ENCODE data around the gene TOR1B. TPM values are rescaled to one million over a fixed set of nuclear protein-coding genes. Genes with fewer than 3 reads are reported as not detected.
"Not testable (repeated sequence)": the region's sequence is repeated elsewhere in the genome, so short reads cannot be mapped to it uniquely, and the experiment has no call there.

Gene TOR1B
- total RNA-seq, 4 donors from 2014 or later: 19.2 to 41.2 (median 23.0) TPM

DNA sequence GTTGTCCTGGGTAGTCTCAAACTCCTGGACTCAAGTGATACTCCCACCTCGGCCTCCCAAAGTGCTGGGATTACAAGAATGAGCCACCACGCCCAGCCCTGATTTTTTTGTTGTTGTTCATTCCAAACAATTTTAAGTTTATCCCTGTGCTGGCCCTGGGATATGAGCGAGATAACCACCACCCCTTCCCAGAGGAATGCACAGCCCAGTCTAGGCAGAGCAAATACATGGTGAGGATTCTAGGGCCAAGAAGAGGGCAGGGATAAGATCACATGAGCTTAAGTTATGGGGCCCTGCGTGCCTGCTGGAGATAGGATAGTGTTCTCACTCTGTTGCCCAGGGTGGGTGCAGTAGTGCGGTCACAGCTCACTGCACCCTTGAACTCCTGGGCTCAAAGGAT lies 21.0 kb upstream of the TOR1B start:
- whole genome bisulfite sequencing, 2 donors: 63 to 64% methylated on average over 5 of the region's 5 CpGs
- H3K36me3 ChIP-seq: no peaks in the 10 kb centered on the region
- H3K4me1 ChIP-seq: peaks cover 0 to 21% (median 12%) of the 10 kb centered on the region in 4 donors
- H3K27ac ChIP-seq: peak overlapping the region in 2 of 4 donors; percentile 24 to 53
- DNase-seq (ENCODE audit: low spot score in 2 of 2): no peak
- no peaks in the 10 kb centered on the region for H3K27me3 ChIP-seq
- TF ChIP-seq, protein P1, sequence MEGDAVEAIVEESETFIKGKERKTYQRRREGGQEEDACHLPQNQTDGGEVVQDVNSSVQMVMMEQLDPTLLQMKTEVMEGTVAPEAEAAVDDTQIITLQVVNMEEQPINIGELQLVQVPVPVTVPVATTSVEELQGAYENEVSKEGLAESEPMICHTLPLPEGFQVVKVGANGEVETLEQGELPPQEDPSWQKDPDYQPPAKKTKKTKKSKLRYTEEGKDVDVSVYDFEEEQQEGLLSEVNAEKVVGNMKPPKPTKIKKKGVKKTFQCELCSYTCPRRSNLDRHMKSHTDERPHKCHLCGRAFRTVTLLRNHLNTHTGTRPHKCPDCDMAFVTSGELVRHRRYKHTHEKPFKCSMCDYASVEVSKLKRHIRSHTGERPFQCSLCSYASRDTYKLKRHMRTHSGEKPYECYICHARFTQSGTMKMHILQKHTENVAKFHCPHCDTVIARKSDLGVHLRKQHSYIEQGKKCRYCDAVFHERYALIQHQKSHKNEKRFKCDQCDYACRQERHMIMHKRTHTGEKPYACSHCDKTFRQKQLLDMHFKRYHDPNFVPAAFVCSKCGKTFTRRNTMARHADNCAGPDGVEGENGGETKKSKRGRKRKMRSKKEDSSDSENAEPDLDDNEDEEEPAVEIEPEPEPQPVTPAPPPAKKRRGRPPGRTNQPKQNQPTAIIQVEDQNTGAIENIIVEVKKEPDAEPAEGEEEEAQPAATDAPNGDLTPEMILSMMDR (IDR thresholded peaks at IDR 0.05): no peak
- TF ChIP-seq EP300 (IDR thresholded peaks at IDR 0.05) (no peak), POLR2A (IDR thresholded peaks at IDR 0.05) (no peak)
- no peaks in the 10 kb centered on the region for H3K9me3 ChIP-seq
- no peak overlapping the region for H3K4me3 ChIP-seq

DNA sequence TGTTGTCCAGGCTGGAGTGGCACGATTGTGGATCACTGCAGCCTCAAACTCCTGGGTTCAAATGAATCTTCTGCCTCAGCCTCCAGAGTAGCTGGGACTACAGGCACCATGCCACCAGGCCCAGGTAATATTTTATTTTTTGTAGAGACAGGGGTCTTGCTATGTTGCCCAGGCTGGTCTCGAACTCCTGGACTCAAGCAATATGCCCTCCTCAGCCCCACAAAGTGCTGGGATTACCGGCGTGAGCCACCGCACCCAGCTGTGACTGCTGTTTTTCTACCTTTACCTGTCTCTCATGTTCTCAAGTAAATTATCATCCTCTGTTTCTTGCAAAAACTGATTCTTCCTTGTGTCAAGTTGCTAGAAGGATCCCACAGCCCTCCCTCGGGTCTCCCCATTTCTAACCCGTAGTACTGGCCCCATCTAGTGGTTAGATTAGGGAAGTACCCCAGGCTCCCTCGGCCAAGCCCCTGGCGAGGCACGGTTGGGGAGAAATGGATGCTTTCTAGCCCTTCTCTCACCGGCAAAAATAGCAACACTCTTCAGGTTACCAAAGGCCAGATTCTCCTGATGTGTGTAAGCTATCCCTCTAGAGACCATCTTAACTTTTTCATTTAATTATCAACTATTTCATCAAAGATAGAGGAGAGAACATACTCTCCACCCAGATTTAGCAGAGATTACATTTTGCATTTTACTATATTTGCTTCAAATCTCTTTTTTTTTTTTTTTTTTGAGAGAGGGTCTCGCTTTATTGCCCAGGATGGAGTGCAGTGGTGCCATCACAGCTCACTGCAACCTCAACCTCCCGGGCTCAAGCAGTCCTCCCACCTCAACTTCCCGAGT lies 19.2 kb upstream of the TOR1B start:
- Histone ChIP-seq H3K9me3 (no peaks in the 10 kb centered on the region), H3K27ac (no peak overlapping the region), H3K36me3 (no peaks in the 10 kb centered on the region), H3K27me3 (no peaks in the 10 kb centered on the region), H3K4me3 (no peak overlapping the region), H3K4me1 (peaks cover 0 to 4% (median 2%) of the 10 kb centered on the region in 4 donors)
- TF ChIP-seq, protein P1 (IDR thresholded peaks at IDR 0.05): peak; percentile 86 to 95 (median 91)
- TF ChIP-seq EP300 (IDR thresholded peaks at IDR 0.05) (peak in 1 of 2 donors; percentile 23), POLR2A (IDR thresholded peaks at IDR 0.05) (no peak)
- WGBS, 2 donors: 34 to 35% methylated on average over 14 of the region's 14 CpGs
- peak; percentile 57 to 86 for DNase-seq (ENCODE audit: low spot score in 2 of 2)

DNA sequence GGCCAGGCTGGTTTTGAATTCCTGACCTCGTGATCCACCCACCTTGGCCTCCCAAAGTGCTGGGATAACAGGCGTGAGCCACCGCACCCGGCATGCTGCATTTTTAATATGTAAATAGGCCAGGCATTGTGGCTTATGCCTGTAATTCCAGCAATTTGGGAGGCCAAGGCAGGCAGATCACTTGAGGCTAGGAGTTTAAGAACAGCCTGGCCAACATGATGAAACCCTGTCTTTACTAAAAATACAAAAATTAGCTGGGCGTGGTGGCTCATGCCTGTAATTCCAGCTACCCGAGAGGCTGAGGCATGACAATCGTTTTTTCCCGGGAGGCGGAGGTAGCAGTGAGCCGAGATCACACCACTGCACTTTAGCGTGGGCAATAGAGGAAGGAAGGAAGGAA lies 18.0 kb upstream of the TOR1B start:
- DNase-seq (ENCODE audit: low spot score in 2 of 2); H3K4me3 ChIP-seq; H3K36me3 ChIP-seq; H3K27me3 ChIP-seq; H3K27ac ChIP-seq; H3K9me3 ChIP-seq; H3K4me1 ChIP-seq: not testable (repeated sequence)
- 72 to 74% methylated on average over 11 of the region's 11 CpGs for whole genome bisulfite sequencing, 2 donors

DNA sequence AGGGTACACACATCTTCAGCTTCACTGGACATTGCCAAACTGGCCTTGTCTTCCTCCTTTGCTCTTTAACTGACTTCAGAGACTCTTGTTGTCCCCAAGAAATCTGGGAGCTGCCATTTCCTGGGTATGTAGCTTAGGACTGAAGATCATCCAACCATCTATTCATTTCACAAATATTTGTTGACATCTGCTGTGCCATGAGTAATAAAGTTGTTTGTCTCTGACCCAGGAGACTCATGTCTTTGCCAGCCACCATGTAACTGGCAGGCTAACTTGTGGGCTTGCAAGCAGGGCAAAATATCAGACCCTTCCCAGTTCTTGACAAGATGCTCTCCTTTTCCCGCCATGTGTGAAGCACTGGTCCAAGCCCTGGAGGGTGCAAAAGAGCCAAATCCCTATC lies 17.1 kb upstream of the TOR1B start:
- WGBS, 2 donors: 89 to 95% methylated on average over 1 of the region's 1 CpG
- Histone ChIP-seq H3K4me3 (no peak overlapping the region), H3K9me3 (no peaks in the 10 kb centered on the region), H3K4me1 (peaks cover 0 to 4% (median 2%) of the 10 kb centered on the region in 4 donors), H3K27ac (no peak overlapping the region), H3K36me3 (no peaks in the 10 kb centered on the region), H3K27me3 (no peaks in the 10 kb centered on the region)
- TF ChIP-seq, protein P1 (IDR thresholded peaks at IDR 0.05): no peak
- TF ChIP-seq POLR2A (IDR thresholded peaks at IDR 0.05) (no peak), EP300 (IDR thresholded peaks at IDR 0.05) (no peak)
- no peak for DNase-seq (ENCODE audit: low spot score in 2 of 2)

DNA sequence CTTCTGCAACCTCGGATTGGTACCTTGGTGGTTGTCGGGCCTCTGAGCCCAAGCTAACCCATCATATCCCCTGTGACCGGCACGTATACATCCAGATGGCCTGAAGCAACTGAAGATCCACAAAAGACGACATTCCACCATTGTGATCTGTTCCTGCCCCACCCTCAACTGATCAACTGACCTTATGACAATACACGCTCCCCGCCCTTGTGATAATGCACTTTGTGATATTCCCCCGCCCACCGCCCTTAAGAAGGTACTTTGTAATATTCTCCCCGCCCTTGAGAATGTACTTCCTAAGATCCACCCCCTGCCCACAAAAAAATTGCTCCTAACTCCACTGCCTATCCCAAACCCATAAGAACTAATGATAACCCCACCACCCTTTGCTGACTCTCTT lies 16.5 kb upstream of the TOR1B start:
- Histone ChIP-seq H3K9me3 (no peaks in the 10 kb centered on the region), H3K36me3 (no peaks in the 10 kb centered on the region), H3K27me3 (no peaks in the 10 kb centered on the region), H3K4me3 (no peak overlapping the region), H3K27ac (no peak overlapping the region), H3K4me1 (peaks cover 0 to 4% (median 2%) of the 10 kb centered on the region in 4 donors)
- TF ChIP-seq, protein P1 (IDR thresholded peaks at IDR 0.05): no peak
- TF ChIP-seq EP300 (IDR thresholded peaks at IDR 0.05) (no peak), POLR2A (IDR thresholded peaks at IDR 0.05) (no peak)
- DNase-seq (ENCODE audit: low spot score in 2 of 2): no peak
- WGBS, 2 donors: 80 to 85% methylated on average over 10 of the region's 10 CpGs

Data from tibial nerve (tissue), 4 donors.